PFSK-1 (cell line): ENCODE measurements around the gene FUBP3.

Experiments
- FOXP2 ChIP-seq: optimal IDR thresholded peaks from 2 replicates; pipeline ENCODE3; 2011; ENCODE audit warnings: borderline replicate concordance, control low read depth, inconsistent platforms; ENCODE audit not compliant: insufficient read depth; ENCODE audit errors: extremely low read length, extremely low read depth
- POLR2AphosphoS5 ChIP-seq: IDR thresholded peaks from 2 replicates; pipeline ENCODE4 v1.6.1; 2012; ENCODE audit warnings: low read depth, mild to moderate bottlenecking, control low read depth, low read length, moderate library complexity
- SIN3A ChIP-seq: IDR thresholded peaks from 2 replicates; pipeline ENCODE4 v1.6.1; 2012; ENCODE audit warnings: mild to moderate bottlenecking, low read length, moderate library complexity, borderline replicate concordance; ENCODE audit not compliant: insufficient read depth
- TAF1 ChIP-seq: IDR thresholded peaks from 2 replicates; pipeline ENCODE4 v1.6.1; 2012; ENCODE audit warnings: low read length, control low read depth, borderline replicate concordance; ENCODE audit not compliant: insufficient read depth
- TF ChIP-seq, protein P1 (sequence below), 2 experiments: IDR thresholded peaks; 2 replicates each; pipeline versions ENCODE4 v1.6.1 to v1.8.0; 2011 to 2012; ENCODE audit warnings: low read depth in 2 of 2, low read length in 2 of 2, control low read depth in 1 of 2, inconsistent platforms in 1 of 2, mild to moderate bottlenecking in 1 of 2, moderate library complexity in 1 of 2; ENCODE audit not compliant: insufficient read depth in 1 of 2

Gene FUBP3

DNA sequence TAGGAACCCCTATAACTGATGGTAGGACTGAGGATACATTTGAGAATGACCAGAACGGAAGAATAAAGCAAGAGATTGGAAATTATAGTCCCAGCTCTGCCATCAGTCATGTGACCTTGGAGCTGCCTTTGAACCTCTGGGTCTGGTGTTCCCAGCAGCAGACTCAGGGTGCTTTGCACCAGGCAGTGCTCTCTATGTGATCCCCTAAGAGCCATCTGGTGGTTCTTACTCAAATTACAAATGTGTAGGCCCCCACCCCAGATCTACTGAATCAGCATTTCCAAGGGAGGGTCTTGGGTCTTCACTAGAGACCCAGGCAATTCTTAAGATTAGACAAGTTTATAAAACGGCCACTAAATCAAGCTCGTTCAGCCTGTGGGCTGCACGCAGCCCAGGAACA is 44.8 kb downstream of the FUBP3 start:
- TF ChIP-seq POLR2AphosphoS5, result no peak

DNA sequence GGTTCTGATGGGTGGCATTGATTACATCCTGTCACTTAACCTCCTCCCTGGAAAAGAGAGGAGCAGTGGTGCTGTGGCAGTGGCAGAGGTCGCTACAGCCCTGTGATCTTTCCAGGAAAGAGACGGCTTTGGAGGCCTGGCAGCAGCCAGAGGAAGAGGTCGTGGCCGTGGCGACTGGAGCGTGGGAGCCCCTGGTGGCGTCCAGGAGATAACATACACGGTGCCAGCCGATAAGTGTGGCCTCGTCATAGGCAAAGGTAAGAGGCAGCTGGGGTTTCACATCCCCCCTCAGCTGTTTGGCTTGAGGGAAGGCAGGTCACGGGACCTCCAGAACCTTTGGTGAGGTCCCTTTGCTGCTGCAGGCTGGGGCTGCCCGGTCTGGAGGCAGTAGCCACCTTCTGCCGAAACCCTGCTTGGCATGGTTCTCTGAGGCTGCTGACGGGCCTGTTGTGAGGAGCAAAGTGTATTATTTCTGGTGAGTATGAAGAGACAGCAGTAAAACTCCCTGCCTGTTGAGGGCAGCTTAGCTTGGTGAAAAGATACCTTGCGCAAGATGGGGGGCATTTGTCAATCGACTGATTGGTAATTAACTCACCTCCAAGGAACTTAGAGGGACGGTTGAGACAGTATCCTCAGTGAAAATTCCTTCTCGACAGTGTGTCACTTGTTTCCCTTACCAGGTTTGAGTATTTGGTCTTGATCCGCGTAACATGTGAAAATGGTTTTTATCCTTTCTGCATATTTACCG is 47.0 kb downstream of the FUBP3 start:
- TF ChIP-seq, protein P1, sequence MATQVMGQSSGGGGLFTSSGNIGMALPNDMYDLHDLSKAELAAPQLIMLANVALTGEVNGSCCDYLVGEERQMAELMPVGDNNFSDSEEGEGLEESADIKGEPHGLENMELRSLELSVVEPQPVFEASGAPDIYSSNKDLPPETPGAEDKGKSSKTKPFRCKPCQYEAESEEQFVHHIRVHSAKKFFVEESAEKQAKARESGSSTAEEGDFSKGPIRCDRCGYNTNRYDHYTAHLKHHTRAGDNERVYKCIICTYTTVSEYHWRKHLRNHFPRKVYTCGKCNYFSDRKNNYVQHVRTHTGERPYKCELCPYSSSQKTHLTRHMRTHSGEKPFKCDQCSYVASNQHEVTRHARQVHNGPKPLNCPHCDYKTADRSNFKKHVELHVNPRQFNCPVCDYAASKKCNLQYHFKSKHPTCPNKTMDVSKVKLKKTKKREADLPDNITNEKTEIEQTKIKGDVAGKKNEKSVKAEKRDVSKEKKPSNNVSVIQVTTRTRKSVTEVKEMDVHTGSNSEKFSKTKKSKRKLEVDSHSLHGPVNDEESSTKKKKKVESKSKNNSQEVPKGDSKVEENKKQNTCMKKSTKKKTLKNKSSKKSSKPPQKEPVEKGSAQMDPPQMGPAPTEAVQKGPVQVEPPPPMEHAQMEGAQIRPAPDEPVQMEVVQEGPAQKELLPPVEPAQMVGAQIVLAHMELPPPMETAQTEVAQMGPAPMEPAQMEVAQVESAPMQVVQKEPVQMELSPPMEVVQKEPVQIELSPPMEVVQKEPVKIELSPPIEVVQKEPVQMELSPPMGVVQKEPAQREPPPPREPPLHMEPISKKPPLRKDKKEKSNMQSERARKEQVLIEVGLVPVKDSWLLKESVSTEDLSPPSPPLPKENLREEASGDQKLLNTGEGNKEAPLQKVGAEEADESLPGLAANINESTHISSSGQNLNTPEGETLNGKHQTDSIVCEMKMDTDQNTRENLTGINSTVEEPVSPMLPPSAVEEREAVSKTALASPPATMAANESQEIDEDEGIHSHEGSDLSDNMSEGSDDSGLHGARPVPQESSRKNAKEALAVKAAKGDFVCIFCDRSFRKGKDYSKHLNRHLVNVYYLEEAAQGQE (IDR thresholded peaks at IDR 0.05; ENCODE audit: insufficient read depth in 1 of 2, low read depth in 2 of 2, low read length in 2 of 2), result no peak
- no peak for TF ChIP-seq SIN3A
- TF ChIP-seq FOXP2, result no peak
- TF ChIP-seq POLR2AphosphoS5, result no peak
- TF ChIP-seq TAF1, result no peak

DNA sequence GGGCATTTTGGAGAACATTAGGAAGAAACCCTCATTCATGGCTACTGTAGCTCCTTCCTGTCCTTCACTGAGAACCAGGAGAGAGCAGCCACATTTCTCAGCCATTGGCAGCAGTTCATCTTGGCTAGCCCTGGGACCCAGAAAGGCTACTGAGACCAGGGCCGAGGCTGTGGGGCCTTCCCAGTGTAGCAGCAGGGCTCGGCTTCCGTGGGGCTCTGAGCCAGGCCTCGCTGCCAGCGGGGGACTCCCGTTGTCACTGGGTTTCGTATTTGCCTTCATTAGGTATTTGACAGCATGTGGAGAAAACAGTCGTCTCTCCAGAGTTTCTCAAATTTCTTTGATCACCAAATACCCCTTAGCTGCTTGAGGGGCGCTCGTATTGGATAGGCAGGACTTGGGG is 47.7 kb downstream of the FUBP3 start:
- TF ChIP-seq POLR2AphosphoS5 (no peak), TAF1 (no peak), FOXP2 (no peak), SIN3A (no peak)
- TF ChIP-seq, protein P1 (IDR thresholded peaks at IDR 0.05; ENCODE audit: insufficient read depth in 1 of 2, low read depth in 2 of 2, low read length in 2 of 2), result no peak

GRCh38 chr9:130627896-130628792 is 48.8 kb downstream of the FUBP3 start:
- TF ChIP-seq POLR2AphosphoS5, result no peak
- TF ChIP-seq TAF1, result no peak
- TF ChIP-seq, protein P1 (IDR thresholded peaks at IDR 0.05; ENCODE audit: insufficient read depth in 1 of 2, low read depth in 2 of 2, low read length in 2 of 2), result no peak
- no peak for TF ChIP-seq FOXP2
- TF ChIP-seq SIN3A, result no peak

DNA sequence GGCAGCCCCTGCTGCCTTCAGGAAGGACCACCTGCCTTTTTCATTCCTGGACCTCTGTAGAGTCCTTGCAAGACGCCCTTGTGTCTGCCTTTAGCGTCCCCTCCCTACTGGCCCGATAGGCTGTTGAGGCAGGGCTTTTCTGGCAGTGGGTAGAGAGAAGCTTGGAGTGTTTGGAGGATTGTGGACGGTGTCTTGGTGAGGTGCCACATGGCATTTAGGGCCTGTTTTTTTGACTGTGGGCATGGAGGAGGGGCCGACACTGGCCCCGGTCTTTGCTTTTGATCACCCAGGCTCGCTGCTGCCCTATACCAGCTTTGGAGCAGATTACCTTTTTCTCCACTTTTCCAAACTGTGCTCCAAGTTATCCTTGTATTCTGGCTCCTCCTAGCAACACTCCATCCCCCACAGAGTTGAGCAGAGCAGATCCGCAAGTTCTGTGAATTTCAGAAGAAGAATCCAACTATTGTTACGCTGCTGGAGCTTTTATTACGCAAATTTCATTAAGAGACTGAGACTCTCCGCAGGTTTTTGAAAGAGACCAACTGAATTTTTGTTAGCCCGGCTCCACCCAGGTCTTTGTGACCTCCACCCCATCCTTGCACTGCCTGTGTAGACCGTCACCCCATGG is 50.2 kb downstream of the FUBP3 start:
- TF ChIP-seq, protein P1 (IDR thresholded peaks at IDR 0.05; ENCODE audit: insufficient read depth in 1 of 2, low read depth in 2 of 2, low read length in 2 of 2), result no peak
- TF ChIP-seq FOXP2 (no peak), SIN3A (no peak), POLR2AphosphoS5 (no peak), TAF1 (no peak)
